Tibial artery (tissue), 4 donors: ENCODE data around the gene LRRC10.

ENCODE experiments used
- DNase-seq, 2 donors: peaks; one replicate each; pipeline ENCODE4 v3.0.0-alpha.2; 2019
- H3K27ac ChIP-seq, 2 donors: fragments of 200-600 bp; sonication (generic) in 1 of 2; 1 replicate in 1 of 2; 2 replicates in 1 of 2; pipeline ENCODE4 v1.5.1; 2018 to 2019; ENCODE audit warnings: mild to moderate bottlenecking in 1 of 2
- H3K27me3 ChIP-seq, 2 donors: fragments of 200-600 bp; sonication (generic) in 1 of 2; one replicate each; pipeline versions ENCODE4 v1.5.1 to v1.6.0; 2016 to 2019
- H3K36me3 ChIP-seq, 3 donors: fragments of 200-600 bp; sonication (generic) in 2 of 3; one replicate each; pipeline ENCODE4 v1.5.1; 2016 to 2019; ENCODE audit warnings: mild to moderate bottlenecking in 2 of 3
- H3K4me1 ChIP-seq, 4 donors: fragments of 200-600 bp; sonication (generic) in 2 of 4; 1 replicate in 3 of 4; 2 replicates in 1 of 4; pipeline ENCODE4 v1.5.1; 2016 to 2019
- H3K4me3 ChIP-seq, 2 donors: fragments of 200-600 bp; sonication (generic) in 1 of 2; 1 replicate in 1 of 2; 2 replicates in 1 of 2; pipeline ENCODE4 v1.5.1; 2018 to 2019; ENCODE audit warnings: mild to moderate bottlenecking in 2 of 2
- H3K9me3 ChIP-seq, 3 donors: fragments of 200-600 bp; sonication (generic) in 1 of 3; one replicate each; pipeline ENCODE4 v1.5.1; 2016 to 2019
- intact Hi-C: fragments of 100-400 bp; cut with DNase I; formaldehyde crosslinking; loops from one replicate; pipeline ENCODE4 v1.15.0; 2023; ENCODE audit warnings: low total_unique reads
- TF ChIP-seq, protein P1 (sequence below), 2 experiments: fragments of 200-600 bp in 1 of 2; fragments of 450-650 bp in 1 of 2; IDR thresholded peaks; one replicate each; pipeline ENCODE4 v1.5.1; 2017 to 2019; ENCODE audit warnings: antibody characterized with exemption in 2 of 2, mild to moderate bottlenecking in 1 of 2, moderate library complexity in 1 of 2

Gene LRRC10

DNA sequence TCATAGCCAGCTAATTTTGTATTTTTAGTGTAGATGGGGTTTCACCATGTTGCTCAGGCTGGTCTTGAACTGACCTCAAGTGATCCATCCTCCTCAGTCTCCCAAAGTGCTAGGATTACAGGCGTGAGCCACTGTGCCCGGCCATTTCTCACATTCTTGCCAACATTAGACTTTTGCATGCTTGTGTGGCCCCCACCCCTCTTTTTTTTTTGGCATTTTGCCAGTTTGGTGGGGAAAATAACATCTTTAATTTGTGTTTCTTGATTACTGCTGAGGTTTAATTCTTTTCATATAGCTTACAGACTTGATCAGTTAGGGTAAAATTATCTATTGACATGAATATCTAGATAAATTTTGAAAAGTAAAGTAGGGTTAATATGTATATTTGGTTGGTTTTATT lies 21.6 kb downstream of the LRRC10 start:
- intact Hi-C loops, result loop anchor here (5.0 kb wide), 1 partner anchor 352 kb away; the partner anchor contains the start of gene CPSF6
- no peaks in the 10 kb centered on the region for H3K9me3 ChIP-seq
- peaks cover 70 to 73% (median 71%) of the 10 kb centered on the region in 3 donors for H3K36me3 ChIP-seq
- H3K4me3 ChIP-seq, result no peak overlapping the region
- no peaks in the 10 kb centered on the region for H3K27me3 ChIP-seq
- H3K27ac ChIP-seq, result no peak overlapping the region
- no peak for DNase-seq
- H3K4me1 ChIP-seq, result peaks cover 0 to 13% (median 7%) of the 10 kb centered on the region in 4 donors
- TF ChIP-seq, protein P1, sequence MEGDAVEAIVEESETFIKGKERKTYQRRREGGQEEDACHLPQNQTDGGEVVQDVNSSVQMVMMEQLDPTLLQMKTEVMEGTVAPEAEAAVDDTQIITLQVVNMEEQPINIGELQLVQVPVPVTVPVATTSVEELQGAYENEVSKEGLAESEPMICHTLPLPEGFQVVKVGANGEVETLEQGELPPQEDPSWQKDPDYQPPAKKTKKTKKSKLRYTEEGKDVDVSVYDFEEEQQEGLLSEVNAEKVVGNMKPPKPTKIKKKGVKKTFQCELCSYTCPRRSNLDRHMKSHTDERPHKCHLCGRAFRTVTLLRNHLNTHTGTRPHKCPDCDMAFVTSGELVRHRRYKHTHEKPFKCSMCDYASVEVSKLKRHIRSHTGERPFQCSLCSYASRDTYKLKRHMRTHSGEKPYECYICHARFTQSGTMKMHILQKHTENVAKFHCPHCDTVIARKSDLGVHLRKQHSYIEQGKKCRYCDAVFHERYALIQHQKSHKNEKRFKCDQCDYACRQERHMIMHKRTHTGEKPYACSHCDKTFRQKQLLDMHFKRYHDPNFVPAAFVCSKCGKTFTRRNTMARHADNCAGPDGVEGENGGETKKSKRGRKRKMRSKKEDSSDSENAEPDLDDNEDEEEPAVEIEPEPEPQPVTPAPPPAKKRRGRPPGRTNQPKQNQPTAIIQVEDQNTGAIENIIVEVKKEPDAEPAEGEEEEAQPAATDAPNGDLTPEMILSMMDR (IDR thresholded peaks at IDR 0.05), result no peak

GRCh38 chr12:69588527-69588926 lies 22.2 kb downstream of the LRRC10 start:
- H3K36me3 ChIP-seq, result peaks cover 65 to 67% (median 66%) of the 10 kb centered on the region in 3 donors
- peaks cover 0 to 13% (median 7%) of the 10 kb centered on the region in 4 donors for H3K4me1 ChIP-seq
- no peak for DNase-seq
- no peak overlapping the region for H3K27ac ChIP-seq
- H3K9me3 ChIP-seq, result no peaks in the 10 kb centered on the region
- no peak overlapping the region for H3K4me3 ChIP-seq
- no peaks in the 10 kb centered on the region for H3K27me3 ChIP-seq
- intact Hi-C loops, result loop anchor here (5.0 kb wide), 1 partner anchor 351 kb away; the partner anchor contains the start of gene CPSF6
- TF ChIP-seq, protein P1 (IDR thresholded peaks at IDR 0.05), result no peak

DNA sequence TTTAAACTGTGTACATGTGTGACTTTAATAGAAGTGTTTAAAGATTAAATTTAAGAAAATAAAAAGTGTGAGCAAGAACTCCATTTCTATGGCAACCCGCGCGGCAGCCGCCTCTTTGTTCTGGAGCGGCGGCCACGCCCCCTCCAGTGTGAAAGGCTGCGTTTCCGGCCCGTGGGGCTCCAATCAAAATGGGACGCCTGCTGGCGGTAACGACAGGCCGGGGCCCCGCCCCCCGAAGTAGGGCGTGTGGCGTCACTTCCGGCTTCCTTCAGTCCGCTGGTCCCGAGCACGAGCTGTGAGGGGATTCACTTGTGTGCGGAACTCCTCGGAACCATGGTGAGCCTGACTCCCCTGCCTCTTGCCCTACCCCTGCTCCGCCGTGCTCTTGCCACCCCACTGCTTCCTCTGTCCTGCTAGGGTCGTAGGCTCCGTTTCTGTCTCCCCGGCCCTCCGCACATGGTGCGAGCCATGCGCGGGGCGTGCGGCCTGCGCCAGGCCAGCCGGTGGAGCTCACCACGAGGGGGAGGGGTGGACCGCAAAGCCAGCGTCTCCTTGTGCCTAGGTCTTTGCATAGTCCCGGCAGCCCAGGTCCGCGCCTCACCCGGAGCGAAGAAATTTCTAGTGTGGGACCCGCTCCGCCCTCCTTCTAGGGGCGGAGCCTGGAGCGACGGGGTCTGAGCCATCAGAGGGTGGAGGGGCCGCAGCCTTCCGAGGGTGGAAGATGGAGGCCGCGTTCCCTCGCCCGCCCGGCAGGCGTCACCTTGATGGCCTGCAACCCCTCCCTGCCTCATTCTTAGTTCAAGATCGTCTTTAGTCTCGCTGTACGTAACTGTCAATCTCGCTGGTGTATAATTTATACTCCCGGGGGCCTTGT lies 25.3 kb downstream of the LRRC10 start, which contains the start of gene CCT2:
Gene CCT2 (plus strand): TSS at position 271 of the 874 bp plus-strand sequence. CDS start 63 bp downstream, at position 334.
- H3K9me3 ChIP-seq, result no peaks in the 10 kb centered on the region
- H3K36me3 ChIP-seq, result peaks cover 34 to 36% (median 35%) of the 10 kb centered on the region in 3 donors
- peak within 1 kb of the TSS; percentile 82 to 88 for H3K27ac ChIP-seq
- H3K4me3 ChIP-seq, result peak within 1 kb of the TSS; percentile 91 to 98
- H3K4me1 ChIP-seq, result peaks cover 0 to 13% (median 7%) of the 10 kb centered on the region in 4 donors
- TF ChIP-seq, protein P1 (IDR thresholded peaks at IDR 0.05), result peak in 1 of 2 experiments; percentile 20
- intact Hi-C loops, result loop anchor here (5.0 kb wide), 1 partner anchor 348 kb away; the partner anchor contains the start of gene CPSF6
- DNase-seq, result peak; percentile 97 to 98
- no peaks in the 10 kb centered on the region for H3K27me3 ChIP-seq

GRCh38 chr12:69583203-69583602 lies 27.5 kb downstream of the LRRC10 start:
- intact Hi-C loops, result no loop called here
- Histone ChIP-seq H3K36me3 (peaks cover 12 to 14% (median 13%) of the 10 kb centered on the region in 3 donors), H3K27ac (no peak overlapping the region), H3K4me3 (no peak overlapping the region), H3K4me1 (peaks cover 0 to 13% (median 7%) of the 10 kb centered on the region in 4 donors), H3K9me3 (no peaks in the 10 kb centered on the region), H3K27me3 (no peaks in the 10 kb centered on the region)
- DNase-seq, result no peak
- TF ChIP-seq, protein P1 (IDR thresholded peaks at IDR 0.05), result no peak

DNA sequence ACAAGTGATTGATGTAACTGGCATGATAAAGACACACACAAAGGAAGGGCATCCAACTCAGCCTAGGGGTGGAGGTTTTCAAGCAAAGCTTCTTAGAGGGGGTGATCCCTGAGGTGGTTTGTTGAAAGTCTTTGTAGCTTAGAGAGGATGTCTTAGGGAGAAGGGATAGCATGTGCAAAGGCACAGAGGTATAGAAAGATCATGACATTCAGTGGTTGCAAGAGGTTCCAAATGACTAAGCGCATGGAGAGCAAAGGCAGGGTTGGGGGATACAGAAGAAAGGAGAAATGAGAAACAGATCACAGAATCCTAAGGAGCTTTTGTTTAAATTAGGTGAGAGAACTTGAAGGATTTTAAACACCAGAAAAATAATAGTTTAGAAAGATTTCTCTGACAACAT lies 30.6 kb downstream of the LRRC10 start:
- TF ChIP-seq, protein P1 (IDR thresholded peaks at IDR 0.05), result no peak
- intact Hi-C loops, result no loop called here
- peaks cover 2 to 5% (median 5%) of the 10 kb centered on the region in 3 donors for H3K36me3 ChIP-seq
- H3K4me3 ChIP-seq, result no peak overlapping the region
- no peaks in the 10 kb centered on the region for H3K9me3 ChIP-seq
- DNase-seq, result no peak
- H3K27me3 ChIP-seq, result no peaks in the 10 kb centered on the region
- H3K27ac ChIP-seq, result no peak overlapping the region
- H3K4me1 ChIP-seq, result peaks cover 0 to 3% (median 0%) of the 10 kb centered on the region in 4 donors
